CMK (cell line): ENCODE data around the gene ADGRA1.

Source experiments
- DNase-seq: peaks from one replicate; pipeline ENCODE4 v3.0.0-alpha.2; 2010; ENCODE audit warnings: low read depth

ADGRA1 gene

GRCh38 chr10:133180192-133180964 is 92.7 kb downstream of the ADGRA1 start:
- no peak for DNase-seq

GRCh38 chr10:133180965-133181639 is 93.4 kb downstream of the ADGRA1 start:
- no peak for DNase-seq
